Stomach (tissue), 9 donors: ENCODE measurements around the gene LRRC51. TPM values are rescaled to one million over a fixed set of nuclear protein-coding genes. Genes with fewer than 3 reads are reported as not detected.

Experiments used
- DNase-seq, 2 donors: peaks; one replicate each; pipeline versions ENCODE4 v3.0.0 to v3.0.0-alpha.2; 2013 to 2019
- H3K27ac ChIP-seq, 5 donors: fragments of 200-600 bp in 4 of 5; sonication (generic) in 4 of 5; one replicate each; pipeline ENCODE4 v1.5.1; 2013 to 2019; ENCODE audit warnings: mild to moderate bottlenecking in 1 of 5, moderate library complexity in 1 of 5
- H3K27me3 ChIP-seq, 3 donors: fragments of 200-600 bp; sonication (generic); one replicate each; pipeline ENCODE4 v1.5.1; 2017 to 2019; ENCODE audit warnings: mixed run types in 1 of 3
- H3K36me3 ChIP-seq, 4 donors: fragments of 200-600 bp; sonication (generic); 1 replicate in 3 of 4; 2 replicates in 1 of 4; pipeline ENCODE4 v1.5.1; 2016 to 2019
- H3K4me1 ChIP-seq, 4 donors: fragments of 200-600 bp; sonication (generic); one replicate each; pipeline ENCODE4 v1.5.1; 2016 to 2019
- H3K4me3 ChIP-seq, 4 donors: fragments of 200-600 bp; sonication (generic) in 3 of 4; one replicate each; pipeline ENCODE4 v1.5.1; 2016 to 2019; ENCODE audit warnings: mild to moderate bottlenecking in 1 of 4
- H3K9me3 ChIP-seq, 4 donors: fragments of 200-600 bp; sonication (generic); one replicate each; pipeline ENCODE4 v1.5.1; 2016 to 2019
- CTCF ChIP-seq, 7 experiments: fragments of 450-650 bp in 4 of 7; fragments of 200-600 bp in 3 of 7; sonication (generic) in 3 of 7; IDR thresholded peaks; one replicate each; pipeline ENCODE4 v1.5.1; 2016 to 2019; ENCODE audit warnings: antibody characterized with exemption in 7 of 7, control low read depth in 2 of 7, mild to moderate bottlenecking in 1 of 7
- EP300 ChIP-seq: sonication (generic); formaldehyde crosslinking; IDR thresholded peaks from one replicate; pipeline ENCODE4 v1.6.1; 2017; ENCODE audit warnings: antibody characterized with exemption
- POLR2A ChIP-seq, 4 donors: fragments of 450-650 bp; IDR thresholded peaks; one replicate each; pipeline ENCODE4 v1.6.1; 2016; ENCODE audit warnings: antibody characterized with exemption in 4 of 4, control low read depth in 2 of 4, mild to moderate bottlenecking in 1 of 4, moderate library complexity in 1 of 4
- POLR2AphosphoS5 ChIP-seq, 3 donors: sonication (generic); formaldehyde crosslinking; IDR thresholded peaks; one replicate each; pipeline ENCODE4 v1.6.1; 2016; ENCODE audit warnings: antibody characterized with exemption in 3 of 3
- WGBS, 5 donors: extraction: QIAGEN DNeasy Blood & Tissue Kit in 3 of 5; methylation state at CpG; one replicate each; pipeline versions ENCODE4 v1.1.5 to v1.1.7; 2013 to 2018; 5-methylcytosine and 5-hydroxymethylcytosine counted together
- intact Hi-C: fragments of 100-400 bp; cut with DNase I; formaldehyde crosslinking; loops from one replicate; pipeline ENCODE4 v1.15.1; 2023; ENCODE audit warnings: low total_unique reads
- polyA plus RNA-seq, 3 donors: library from polyadenylated mRNA; stranded (reverse); fragments of 200-250 nt; gene quantifications; one replicate each; pipeline ENCODE4 v1.2.3, GENCODE V29; 2013
- total RNA-seq, 5 donors: library from RNA; depleted of rRNA; stranded (reverse); fragments of >200 nt; gene quantifications; one replicate each; pipeline versions ENCODE4 v1.1.0 to v1.2.3, GENCODE V29; 2014 to 2016
- donor health status: healthy with polysubstance abuse.
- donor health status: Bipolar disorder and iron deficiency.
- donor health status: healthy.

The LRRC51 gene
- total and polyA plus RNA-seq, 8 donors: 2.0 to 7.9 (median 5.8) TPM; not detected in 3

- DNase-seq: no peak
- no peaks in the 10 kb centered on the region for H3K9me3 ChIP-seq
- H3K4me3 ChIP-seq: peak overlapping the region; percentile 66 to 98 (median 82)
- no peaks in the 10 kb centered on the region for H3K27me3 ChIP-seq
- H3K36me3 ChIP-seq: peaks cover 22 to 40% (median 33%) of the 10 kb centered on the region in 4 donors
- H3K27ac ChIP-seq: peak overlapping the region; percentile 14 to 97 (median 94)
- intact Hi-C loops: no loop called here
- no peak for TF ChIP-seq CTCF (IDR thresholded peaks at IDR 0.05)
- no peak for TF ChIP-seq EP300
- TF ChIP-seq POLR2AphosphoS5 (IDR thresholded peaks at IDR 0.05): no peak
- no peak for TF ChIP-seq POLR2A (IDR thresholded peaks at IDR 0.05)
- WGBS, 5 donors: 28 to 45% (median 42%) methylated on average over 4 of the region's 4 CpGs
- H3K4me1 ChIP-seq: peaks cover 22 to 51% (median 45%) of the 10 kb centered on the region in 4 donors
Measured at GRCh38 chr11:72102162-72102561, 21.5 kb downstream of the LRRC51 start.

GRCh38 chr11:72102631-72102945, 21.9 kb downstream of the LRRC51 start:
- Histone ChIP-seq H3K4me3 (peak overlapping the region; percentile 66 to 98 (median 82)), H3K4me1 (peaks cover 22 to 51% (median 45%) of the 10 kb centered on the region in 4 donors), H3K27ac (peak overlapping the region; percentile 93 to 97 (median 96)), H3K9me3 (no peaks in the 10 kb centered on the region), H3K27me3 (no peaks in the 10 kb centered on the region), H3K36me3 (peaks cover 18 to 39% (median 30%) of the 10 kb centered on the region in 4 donors)
- DNase-seq: no peak
- intact Hi-C loops: no loop called here
- no peak for TF ChIP-seq POLR2AphosphoS5 (IDR thresholded peaks at IDR 0.05)
- TF ChIP-seq EP300: no peak
- TF ChIP-seq CTCF (IDR thresholded peaks at IDR 0.05): no peak
- no peak for TF ChIP-seq POLR2A (IDR thresholded peaks at IDR 0.05)
- WGBS, 5 donors: 0 to 3% (median 2%) methylated on average over 9 of the region's 9 CpGs

- TF ChIP-seq POLR2AphosphoS5 (IDR thresholded peaks at IDR 0.05) (peak; percentile 79 to 86 (median 79)), CTCF (IDR thresholded peaks at IDR 0.05) (peak in 5 of 7 experiments; percentile 28 to 67 (median 49)), POLR2A (IDR thresholded peaks at IDR 0.05) (peak in 1 of 4 donors; percentile 13), EP300 (no peak)
- intact Hi-C loops: no loop called here
- peaks cover 12 to 39% (median 28%) of the 10 kb centered on the region in 4 donors for H3K36me3 ChIP-seq
- DNase-seq: peak; percentile 100
- H3K27me3 ChIP-seq: no peaks in the 10 kb centered on the region
- peak within 1 kb of the TSS; percentile 93 to 97 (median 96) for H3K27ac ChIP-seq
- no peaks in the 10 kb centered on the region for H3K9me3 ChIP-seq
- WGBS, 5 donors: 2 to 4% (median 2%) methylated on average over 37 to 64 of the region's 64 CpGs
- peaks cover 22 to 51% (median 45%) of the 10 kb centered on the region in 4 donors for H3K4me1 ChIP-seq
- peak within 1 kb of the TSS; percentile 66 to 98 (median 82) for H3K4me3 ChIP-seq
Measured at GRCh38 chr11:72102946-72103753, 22.5 kb downstream of the LRRC51 start, which contains the start of gene LAMTOR1. TSS of gene LAMTOR1 (minus strand) at chr11:72103297. CDS start at chr11:72103224, 73 bp downstream.

- Histone ChIP-seq H3K36me3 (peaks cover 6 to 39% (median 27%) of the 10 kb centered on the region in 4 donors), H3K4me3 (peak overlapping the region; percentile 66 to 98 (median 82)), H3K4me1 (peaks cover 22 to 50% (median 43%) of the 10 kb centered on the region in 4 donors), H3K27ac (peak overlapping the region; percentile 90 to 97 (median 94)), H3K9me3 (no peaks in the 10 kb centered on the region), H3K27me3 (no peaks in the 10 kb centered on the region)
- WGBS, 5 donors: 77 to 83% (median 78%) methylated on average over 11 of the region's 11 CpGs
- no peak for DNase-seq
- intact Hi-C loops: no loop called here
- TF ChIP-seq POLR2A (IDR thresholded peaks at IDR 0.05) (no peak), POLR2AphosphoS5 (IDR thresholded peaks at IDR 0.05) (no peak), CTCF (IDR thresholded peaks at IDR 0.05) (no peak), EP300 (no peak)
Measured at GRCh38 chr11:72103754-72104167, 23.1 kb downstream of the LRRC51 start.
